Mesothelial cell of epicardium (in vitro differentiated cells): Measurements from ENCODE around the gene CBFA2T2. TPM values are rescaled to one million over a fixed set of nuclear protein-coding genes. Genes with fewer than 3 reads are reported as not detected.

Experiments
- DNase-seq, 2 experiments: peaks; one replicate each; pipeline ENCODE4 v3.0.0; 2021; ENCODE audit warnings: low spot score in 2 of 2; ENCODE audit not compliant: unreplicated experiment in 2 of 2
- H3K27ac Mint-ChIP-seq: 2 replicates; pipeline ENCODE4 v1.8.0; 2021; ENCODE audit warnings: mixed read lengths
- H3K27me3 Mint-ChIP-seq: 2 replicates; pipeline ENCODE4 v1.8.0; 2021; ENCODE audit warnings: low read depth, mixed read lengths
- H3K36me3 Mint-ChIP-seq: 2 replicates; pipeline ENCODE4 v1.8.0; 2021; ENCODE audit warnings: mixed read lengths
- H3K4me1 Mint-ChIP-seq: 2 replicates; pipeline ENCODE4 v1.8.0; 2021; ENCODE audit warnings: mixed read lengths
- H3K4me3 Mint-ChIP-seq: 2 replicates; pipeline ENCODE4 v1.8.0; 2021; ENCODE audit warnings: mild to moderate bottlenecking, moderate library complexity, mixed read lengths
- H3K9me3 Mint-ChIP-seq: 2 replicates; pipeline ENCODE4 v1.8.0; 2021; ENCODE audit warnings: mixed read lengths
- total RNA-seq: library from RNA; stranded (reverse); gene quantifications from 3 replicates; pipeline ENCODE4 v1.2.1, GENCODE V29; 2021
- TF ChIP-seq, protein P1 (sequence below): fragments of 200-600 bp; sonication (generic); IDR thresholded peaks from one replicate; pipeline ENCODE4 v1.5.0; 2021; ENCODE audit warnings: antibody characterized with exemption; ENCODE audit not compliant: unreplicated experiment

The CBFA2T2 gene
- total RNA-seq, 1 donor from 2014 or later = 47.2 TPM

GRCh38 chr20:33662172-33662571, 172.3 kb downstream of the CBFA2T2 start, which contains the start of gene C20orf144:
Gene C20orf144, plus strand, starts transcription at chr20:33662327. Its CDS starts 19 bp downstream, at chr20:33662346.
- H3K36me3 Mint-ChIP-seq = peaks cover 5% of the 10 kb centered on the region
- H3K9me3 Mint-ChIP-seq = no peaks in the 10 kb centered on the region
- H3K27me3 Mint-ChIP-seq = no peaks in the 10 kb centered on the region
- DNase-seq = no peak
- H3K4me3 Mint-ChIP-seq = peak within 1 kb of the TSS; percentile 80
- TF ChIP-seq, protein P1, sequence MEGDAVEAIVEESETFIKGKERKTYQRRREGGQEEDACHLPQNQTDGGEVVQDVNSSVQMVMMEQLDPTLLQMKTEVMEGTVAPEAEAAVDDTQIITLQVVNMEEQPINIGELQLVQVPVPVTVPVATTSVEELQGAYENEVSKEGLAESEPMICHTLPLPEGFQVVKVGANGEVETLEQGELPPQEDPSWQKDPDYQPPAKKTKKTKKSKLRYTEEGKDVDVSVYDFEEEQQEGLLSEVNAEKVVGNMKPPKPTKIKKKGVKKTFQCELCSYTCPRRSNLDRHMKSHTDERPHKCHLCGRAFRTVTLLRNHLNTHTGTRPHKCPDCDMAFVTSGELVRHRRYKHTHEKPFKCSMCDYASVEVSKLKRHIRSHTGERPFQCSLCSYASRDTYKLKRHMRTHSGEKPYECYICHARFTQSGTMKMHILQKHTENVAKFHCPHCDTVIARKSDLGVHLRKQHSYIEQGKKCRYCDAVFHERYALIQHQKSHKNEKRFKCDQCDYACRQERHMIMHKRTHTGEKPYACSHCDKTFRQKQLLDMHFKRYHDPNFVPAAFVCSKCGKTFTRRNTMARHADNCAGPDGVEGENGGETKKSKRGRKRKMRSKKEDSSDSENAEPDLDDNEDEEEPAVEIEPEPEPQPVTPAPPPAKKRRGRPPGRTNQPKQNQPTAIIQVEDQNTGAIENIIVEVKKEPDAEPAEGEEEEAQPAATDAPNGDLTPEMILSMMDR = no peak
- H3K27ac Mint-ChIP-seq = peak within 1 kb of the TSS; percentile 80
- H3K4me1 Mint-ChIP-seq = peaks cover 22% of the 10 kb centered on the region

- H3K9me3 Mint-ChIP-seq = no peaks in the 10 kb centered on the region
- DNase-seq = peak; percentile 71 to 85
Observed at GRCh38 chr20:33663161-33664084, 173.5 kb downstream of the CBFA2T2 start.

GRCh38 chr20:33664085-33664761, 174.3 kb downstream of the CBFA2T2 start:
- Mint-ChIP-seq H3K27ac (peak overlapping the region; percentile 40), H3K27me3 (no peaks in the 10 kb centered on the region), H3K4me3 (peak overlapping the region; percentile 80), H3K4me1 (peaks cover 22% of the 10 kb centered on the region), H3K36me3 (peaks cover 6% of the 10 kb centered on the region), H3K9me3 (no peaks in the 10 kb centered on the region)
- TF ChIP-seq, protein P1 = no peak
- no peak for DNase-seq

More at GRCh38 chr20:33663161-33664084, 173.5 kb downstream of the CBFA2T2 start:
- Mint-ChIP-seq H3K4me1 (peaks cover 22% of the 10 kb centered on the region), H3K27me3 (no peaks in the 10 kb centered on the region), H3K36me3 (peaks cover 7% of the 10 kb centered on the region), H3K4me3 (peak overlapping the region; percentile 80), H3K27ac (peak overlapping the region; percentile 80)
- TF ChIP-seq, protein P1 = no peak

DNA sequence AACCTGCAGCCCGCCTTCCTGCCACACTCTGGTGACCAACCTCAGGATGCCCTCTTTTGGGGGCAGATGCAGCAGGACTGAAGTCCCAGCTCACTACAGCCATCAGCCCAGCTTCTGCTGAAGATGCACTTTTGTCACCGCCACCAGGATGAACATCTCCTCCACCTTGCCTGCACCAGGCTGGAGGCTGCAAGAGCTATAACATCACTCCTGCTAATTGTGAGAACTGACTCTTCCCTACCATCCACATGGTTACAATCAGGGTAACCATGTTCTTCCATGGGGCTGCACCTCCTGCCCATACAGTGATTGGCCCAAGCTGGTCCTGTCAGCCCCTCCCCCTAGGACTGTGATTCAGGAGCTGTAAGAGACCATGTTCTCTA, 174.9 kb downstream of the CBFA2T2 start:
- Mint-ChIP-seq H3K4me3 (peak overlapping the region; percentile 80), H3K27me3 (no peaks in the 10 kb centered on the region)
- TF ChIP-seq, protein P1 = no peak

GRCh38 chr20:33666293-33667244, 176.7 kb downstream of the CBFA2T2 start, which contains the start of gene ACTL10:
Gene ACTL10, plus strand, starts transcription at chr20:33666943. Its CDS starts 555 bp downstream, at chr20:33667498.
- H3K4me1 Mint-ChIP-seq = peaks cover 22% of the 10 kb centered on the region

More for the DNA sequence above, 174.9 kb downstream of the CBFA2T2 start:
- peak overlapping the region; percentile 40 for H3K27ac Mint-ChIP-seq
- H3K36me3 Mint-ChIP-seq = peaks cover 6% of the 10 kb centered on the region
- H3K9me3 Mint-ChIP-seq = no peaks in the 10 kb centered on the region
- H3K4me1 Mint-ChIP-seq = peaks cover 22% of the 10 kb centered on the region
- no peak for DNase-seq

More at GRCh38 chr20:33666293-33667244, 176.7 kb downstream of the CBFA2T2 start, which contains the start of gene ACTL10:
- DNase-seq = peak; percentile 70 to 83
- Mint-ChIP-seq H3K27ac (peak within 1 kb of the TSS; percentile 86), H3K36me3 (peaks cover 14% of the 10 kb centered on the region), H3K9me3 (no peaks in the 10 kb centered on the region), H3K4me3 (peak within 1 kb of the TSS; percentile 84), H3K27me3 (no peaks in the 10 kb centered on the region)
- TF ChIP-seq, protein P1 = no peak
